SKM-1 treated with dmso at 0.1 percent for 144 hours (cell line): ENCODE results near the gene ZNF618.

Experiments
- DNase-seq: peaks from one replicate; lab custom pipeline; 2025; ENCODE audit not compliant: unreplicated experiment; lab: John Stamatoyannopoulos, UW

Gene ZNF618, protein sequence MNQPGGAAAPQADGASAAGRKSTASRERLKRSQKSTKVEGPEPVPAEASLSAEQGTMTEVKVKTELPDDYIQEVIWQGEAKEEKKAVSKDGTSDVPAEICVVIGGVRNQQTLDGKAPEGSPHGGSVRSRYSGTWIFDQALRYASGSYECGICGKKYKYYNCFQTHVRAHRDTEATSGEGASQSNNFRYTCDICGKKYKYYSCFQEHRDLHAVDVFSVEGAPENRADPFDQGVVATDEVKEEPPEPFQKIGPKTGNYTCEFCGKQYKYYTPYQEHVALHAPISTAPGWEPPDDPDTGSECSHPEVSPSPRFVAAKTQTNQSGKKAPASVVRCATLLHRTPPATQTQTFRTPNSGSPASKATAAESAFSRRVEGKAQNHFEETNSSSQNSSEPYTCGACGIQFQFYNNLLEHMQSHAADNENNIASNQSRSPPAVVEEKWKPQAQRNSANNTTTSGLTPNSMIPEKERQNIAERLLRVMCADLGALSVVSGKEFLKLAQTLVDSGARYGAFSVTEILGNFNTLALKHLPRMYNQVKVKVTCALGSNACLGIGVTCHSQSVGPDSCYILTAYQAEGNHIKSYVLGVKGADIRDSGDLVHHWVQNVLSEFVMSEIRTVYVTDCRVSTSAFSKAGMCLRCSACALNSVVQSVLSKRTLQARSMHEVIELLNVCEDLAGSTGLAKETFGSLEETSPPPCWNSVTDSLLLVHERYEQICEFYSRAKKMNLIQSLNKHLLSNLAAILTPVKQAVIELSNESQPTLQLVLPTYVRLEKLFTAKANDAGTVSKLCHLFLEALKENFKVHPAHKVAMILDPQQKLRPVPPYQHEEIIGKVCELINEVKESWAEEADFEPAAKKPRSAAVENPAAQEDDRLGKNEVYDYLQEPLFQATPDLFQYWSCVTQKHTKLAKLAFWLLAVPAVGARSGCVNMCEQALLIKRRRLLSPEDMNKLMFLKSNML

DNA sequence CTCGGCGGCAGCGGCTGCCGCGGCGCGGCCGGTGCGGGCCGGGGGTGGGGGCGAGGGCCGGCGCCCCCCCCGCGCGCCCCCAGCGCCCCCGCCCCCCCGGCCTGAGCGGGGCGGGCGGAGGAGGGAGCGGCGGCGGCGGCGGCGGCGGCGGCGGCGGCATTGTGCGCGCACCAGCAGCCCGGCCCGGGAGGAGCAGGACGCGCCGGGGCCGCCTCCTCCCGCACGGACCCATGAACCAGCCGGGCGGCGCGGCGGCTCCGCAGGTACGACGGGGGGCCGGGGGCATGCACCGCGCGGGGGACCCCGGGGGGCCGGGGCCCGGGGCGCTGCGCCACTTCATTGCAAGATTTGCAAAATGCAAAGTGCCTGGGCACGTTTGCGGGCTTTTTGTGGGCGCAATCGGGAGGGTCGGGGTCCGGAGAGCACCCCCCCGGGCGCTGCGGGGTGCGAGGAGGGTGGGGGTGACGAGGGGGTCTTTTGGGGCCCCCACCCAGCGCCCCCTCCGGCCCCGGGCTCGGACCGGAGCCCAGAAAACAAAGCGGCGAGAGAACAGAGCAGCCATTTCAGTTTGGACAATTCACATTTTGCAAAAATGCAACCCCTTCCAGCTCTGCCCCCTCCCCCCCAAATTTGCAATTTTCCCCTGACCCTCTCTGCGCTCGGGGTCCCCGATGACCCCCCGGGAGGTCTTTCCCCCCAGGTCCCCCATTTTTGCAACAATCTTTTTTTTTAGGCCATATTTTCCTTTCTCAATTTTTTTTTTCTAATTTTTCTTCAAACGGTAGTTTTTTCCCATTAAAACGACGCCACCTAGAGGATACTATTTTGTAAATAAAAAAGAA lies at the start of gene ZNF618:
ZNF618 (plus strand) TSS at position 159 of the 842 bp plus-strand sequence; CDS start at position 231, 72 bp downstream.
- no peak for DNase-seq

DNA sequence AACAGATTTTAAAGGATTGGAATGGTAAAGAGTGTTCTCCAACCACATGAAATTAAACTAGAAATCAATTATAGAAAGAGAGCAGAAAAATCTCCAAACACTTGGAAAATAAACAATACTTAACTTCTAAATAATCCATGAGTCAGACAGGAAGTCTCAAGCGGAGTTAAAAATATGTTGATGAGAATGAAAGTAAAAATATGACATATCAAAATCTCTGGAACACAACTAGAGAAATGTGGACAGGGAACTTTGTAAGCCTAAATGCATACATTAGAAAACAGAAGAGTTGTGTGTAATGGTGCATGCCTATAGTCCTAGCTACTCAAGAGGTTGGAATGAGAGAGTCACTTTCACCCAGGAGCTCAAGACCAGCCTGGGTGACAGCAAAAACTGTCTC lies 47.9 kb upstream of the ZNF618 start:
- no peak for DNase-seq

- no peak for DNase-seq
These were observed 38.8 kb upstream of the ZNF618 start for GRCh38 chr9:113837334-113837733.

DNA sequence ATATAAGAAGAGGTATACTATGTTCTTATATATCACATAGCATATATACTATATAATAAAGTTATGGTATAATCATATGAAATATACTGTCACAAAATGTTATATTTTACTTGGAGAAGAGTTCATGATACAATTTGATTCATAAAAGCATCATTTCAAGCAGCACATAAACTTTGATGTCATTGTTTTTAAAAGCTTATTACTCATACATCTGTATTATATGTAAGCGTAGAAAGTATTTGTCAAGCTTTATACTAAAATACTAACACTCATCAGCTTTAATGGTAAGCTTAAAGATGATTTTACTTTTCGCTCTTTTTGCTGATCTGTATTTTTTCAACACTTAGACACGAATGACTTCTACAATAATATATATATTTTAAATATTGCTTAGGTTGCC lies 34.0 kb upstream of the ZNF618 start:
- DNase-seq, result no peak

GRCh38 chr9:113844466-113844865 lies 31.6 kb upstream of the ZNF618 start:
- no peak for DNase-seq

DNA sequence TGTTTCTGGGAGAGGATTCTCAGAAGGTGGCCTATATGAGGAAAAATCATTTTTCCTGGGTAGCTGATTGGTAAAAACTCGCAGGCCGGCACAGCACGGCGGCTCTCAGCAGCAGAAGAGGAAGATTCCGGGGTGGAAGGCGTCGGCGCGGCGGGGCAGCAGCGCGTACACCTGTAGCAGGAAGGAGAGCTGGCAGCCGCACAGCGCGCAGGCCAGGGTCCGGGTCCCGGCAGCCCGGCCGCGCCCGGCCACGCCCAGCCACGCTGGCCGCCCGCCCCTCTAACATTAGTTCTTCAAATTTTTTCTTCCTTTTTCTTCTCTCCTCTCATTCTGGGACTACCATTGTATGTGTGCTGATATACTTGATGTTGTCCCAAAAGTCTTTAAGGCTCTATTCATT lies 24.8 kb upstream of the ZNF618 start:
- DNase-seq, result no peak

- DNase-seq, result no peak
These were observed 24.2 kb upstream of the ZNF618 start for GRCh38 chr9:113851873-113852272.

- DNase-seq, result no peak
These were observed 22.8 kb upstream of the ZNF618 start for GRCh38 chr9:113853333-113853732.

DNA sequence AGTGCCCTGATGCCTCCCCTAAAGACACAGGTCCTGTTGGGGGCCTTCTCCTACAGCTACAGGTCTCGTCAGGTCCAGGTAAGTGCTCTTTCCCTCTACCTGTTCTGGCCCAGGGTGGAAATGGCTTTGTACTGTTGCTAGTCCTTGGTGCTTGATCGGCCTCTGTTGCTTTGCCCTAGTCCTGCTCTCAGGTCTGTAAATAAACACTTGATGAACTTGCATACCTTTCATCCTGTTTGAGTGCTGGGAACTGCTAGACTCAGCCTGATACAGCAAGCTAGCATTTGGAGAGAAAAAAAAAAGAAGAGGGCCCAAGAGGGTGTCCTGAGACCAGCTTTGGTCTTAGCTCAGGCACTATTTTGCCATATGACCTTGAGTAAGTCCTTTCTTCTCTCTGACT lies 21.8 kb upstream of the ZNF618 start:
- no peak for DNase-seq

DNA sequence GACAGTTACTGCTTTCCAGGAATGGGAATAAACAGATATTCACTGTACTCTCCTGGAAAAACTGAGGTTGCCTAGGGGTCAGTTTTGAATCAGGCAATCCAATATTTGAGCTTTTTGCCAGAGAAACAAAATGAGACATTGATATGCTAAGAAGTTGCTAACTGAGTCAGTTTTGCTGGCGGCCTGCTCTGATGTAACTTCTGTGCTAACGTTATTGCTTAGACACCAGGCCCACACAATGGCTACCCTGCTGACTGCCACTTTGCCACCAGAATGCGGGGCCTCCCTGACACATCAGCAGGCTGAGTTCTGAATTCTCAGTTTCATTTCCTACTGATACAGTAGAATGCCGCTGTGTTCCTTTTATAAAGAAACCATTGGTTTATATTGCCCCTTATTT lies 18.2 kb upstream of the ZNF618 start:
- DNase-seq, result no peak

GRCh38 chr9:113858282-113858681 lies 17.8 kb upstream of the ZNF618 start:
- no peak for DNase-seq

- no peak for DNase-seq
These were observed 12.8 kb upstream of the ZNF618 start for GRCh38 chr9:113863345-113863744.

DNA sequence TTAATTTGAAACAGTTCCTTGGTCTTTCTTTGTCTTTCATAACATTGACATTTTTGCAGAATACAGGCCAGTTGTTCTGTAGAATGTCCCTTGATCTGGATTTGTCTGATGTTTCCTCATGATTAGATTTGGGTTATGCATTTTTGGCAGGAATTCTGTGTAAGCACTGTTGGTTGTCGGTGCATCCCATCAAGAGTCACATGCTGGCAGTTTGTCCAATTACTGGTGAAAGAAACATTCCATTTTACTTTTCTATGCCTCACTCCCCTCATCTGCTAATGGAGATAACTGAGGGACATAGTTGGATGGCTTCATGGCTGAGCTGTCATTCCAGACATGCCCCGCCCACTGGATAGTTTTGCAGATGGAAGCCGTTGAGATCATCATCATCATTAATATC lies 7.6 kb upstream of the ZNF618 start:
- no peak for DNase-seq

DNA sequence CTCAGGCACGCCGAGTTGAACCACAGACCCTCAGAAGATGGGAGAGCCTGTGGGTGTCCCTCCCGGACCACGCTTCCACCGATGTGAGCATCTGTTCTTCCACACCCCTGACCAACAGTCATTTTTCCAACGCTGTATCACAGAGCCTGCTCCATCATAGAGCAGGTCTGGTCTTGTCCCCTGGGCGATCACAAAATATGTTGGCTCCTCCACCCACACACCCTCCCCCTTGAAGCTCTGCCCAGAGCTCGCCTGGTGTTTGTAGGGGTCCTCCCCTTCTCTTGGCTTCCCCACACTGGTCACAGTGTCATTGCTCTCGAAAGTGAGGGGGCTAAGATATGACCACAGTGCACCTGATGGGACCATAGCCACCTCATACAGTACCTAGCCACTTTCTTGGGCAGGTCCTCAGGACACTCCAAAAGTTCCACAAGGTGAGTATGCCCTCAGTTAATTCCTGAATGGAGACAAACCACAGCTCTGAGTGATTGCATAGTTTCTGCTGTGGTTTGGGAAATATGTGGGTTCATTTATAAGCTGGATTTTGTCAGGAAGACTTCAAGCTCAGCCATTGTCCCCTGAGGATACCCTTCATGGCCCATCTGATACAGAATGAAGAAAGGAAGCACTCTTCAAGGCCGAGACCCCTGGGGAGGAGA lies 3.5 kb upstream of the ZNF618 start:
- DNase-seq, result no peak

- no peak for DNase-seq
These were observed 2.7 kb upstream of the ZNF618 start for GRCh38 chr9:113873446-113873845.

DNA sequence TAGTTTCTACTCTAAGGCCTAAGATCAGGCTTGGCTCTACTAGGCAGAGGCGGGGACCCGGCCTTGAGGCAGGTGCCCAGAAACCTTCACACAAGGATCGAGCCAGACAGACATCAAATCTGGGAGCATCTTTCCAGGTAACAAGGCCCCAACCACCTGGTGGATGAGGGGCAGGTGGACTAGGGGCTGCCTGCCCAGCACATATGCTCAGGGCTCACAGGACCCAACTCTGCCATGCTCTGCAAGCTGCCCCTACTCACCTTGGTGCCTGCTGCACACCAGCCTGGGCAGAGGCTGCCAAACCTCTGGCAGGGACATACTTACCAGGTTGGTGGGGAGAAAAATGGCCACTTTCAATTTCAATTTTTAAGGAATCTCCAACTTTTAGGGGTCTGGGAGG lies 2.2 kb upstream of the ZNF618 start:
- DNase-seq, result no peak

DNA sequence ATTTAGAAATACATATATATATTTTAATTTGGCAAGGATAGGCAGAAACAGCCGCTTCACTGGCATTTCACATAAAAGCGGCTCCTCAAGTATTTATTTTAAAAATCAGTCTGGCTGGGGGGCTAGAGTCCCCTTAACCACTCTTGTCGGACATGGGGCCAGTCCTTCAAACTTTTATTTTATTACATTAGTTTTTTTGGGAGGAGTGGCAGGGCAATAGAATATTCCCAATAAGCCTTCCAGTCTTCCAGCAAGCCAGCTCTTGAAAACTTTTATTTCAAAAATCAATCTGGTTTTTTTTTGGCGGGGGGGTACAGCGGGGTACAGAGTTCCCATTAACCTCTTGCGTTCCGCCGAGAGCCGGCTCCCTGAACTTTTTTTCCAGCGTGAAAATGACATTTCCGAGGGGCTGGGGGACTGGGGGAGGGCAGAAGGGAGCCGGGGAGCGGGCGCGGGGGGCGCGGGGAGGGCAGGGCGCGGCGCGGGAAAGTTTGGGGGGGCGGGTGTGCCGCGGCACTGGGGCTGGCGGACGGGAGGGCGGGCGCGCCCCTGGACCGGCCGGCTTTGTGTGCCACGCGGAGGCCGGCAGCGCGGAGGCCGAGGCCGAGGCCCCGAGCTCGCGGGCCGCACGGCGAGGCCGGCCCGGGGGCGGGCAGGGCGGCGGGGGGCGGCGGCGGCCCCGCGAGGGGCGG lies 504 bp upstream of the ZNF618 start:
- no peak for DNase-seq

DNA sequence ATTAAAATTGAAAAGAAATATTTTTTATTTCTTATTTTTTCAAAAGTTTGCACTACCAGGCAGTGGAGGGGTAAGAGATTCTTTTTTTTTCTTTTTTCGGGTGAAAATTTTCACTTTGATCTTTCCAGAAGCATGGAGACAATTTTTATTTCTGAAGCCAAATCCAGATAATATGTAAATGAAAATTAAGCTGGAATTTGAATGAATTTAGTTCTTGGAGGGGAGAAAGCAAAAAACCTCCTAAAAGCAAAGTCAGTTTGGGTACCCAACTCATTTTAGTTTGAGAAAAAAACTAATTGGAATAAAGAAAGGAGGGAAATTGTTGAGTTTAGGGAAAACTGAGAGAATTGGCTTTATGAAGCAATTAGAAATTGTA lies 872 bp downstream of the ZNF618 start:
- no peak for DNase-seq

- no peak for DNase-seq
These were observed 3.2 kb downstream of the ZNF618 start for GRCh38 chr9:113879318-113879717.

GRCh38 chr9:113879911-113880310 lies 3.8 kb downstream of the ZNF618 start:
- no peak for DNase-seq
